Loucy (cell line): ENCODE measurements around the gene UBASH3A.

Experiments
- H2AFZ ChIP-seq: fragments of 200-600 bp; sonication (generic); 2 replicates; pipeline ENCODE4 v1.6.0; 2016; ENCODE audit warnings: antibody characterized with exemption, mild to moderate bottlenecking, low read length, moderate library complexity
- H3F3A ChIP-seq: fragments of 200-600 bp; 2 replicates; pipeline ENCODE4 v1.6.0; 2016; ENCODE audit warnings: antibody characterized with exemption, low read depth, mild to moderate bottlenecking
- H3K27me3 ChIP-seq: fragments of 200-600 bp; sonication (generic); 2 replicates; pipeline ENCODE4 v1.6.1; 2014; ENCODE audit warnings: low read length, mild to moderate bottlenecking; ENCODE audit not compliant: insufficient read depth, poor library complexity, severe bottlenecking
- H3K36me3 ChIP-seq: fragments of 200-600 bp; sonication (generic); 2 replicates; pipeline ENCODE4 v1.6.1; 2016; ENCODE audit warnings: low read length; ENCODE audit not compliant: insufficient read depth
- H3K4me1 ChIP-seq: fragments of 200-600 bp; sonication (generic); 2 replicates; pipeline ENCODE4 v1.5.1; 2014; ENCODE audit warnings: low read length, mild to moderate bottlenecking; ENCODE audit not compliant: insufficient read depth, poor library complexity, severe bottlenecking
- H3K4me2 ChIP-seq: fragments of 200-600 bp; sonication (generic); 2 replicates; pipeline ENCODE4 v1.6.0; 2014; ENCODE audit warnings: antibody characterized with exemption, low read length, low read depth, mild to moderate bottlenecking; ENCODE audit not compliant: poor library complexity, severe bottlenecking
- H3K4me3 ChIP-seq: fragments of 200-600 bp; sonication (generic); 2 replicates; pipeline ENCODE4 v1.5.1; 2014; ENCODE audit warnings: low read length, mild to moderate bottlenecking, mixed read lengths; ENCODE audit not compliant: poor library complexity, severe bottlenecking
- H3K79me2 ChIP-seq: fragments of 200-600 bp; sonication (generic); 2 replicates; pipeline ENCODE4 v1.6.1; 2014; ENCODE audit warnings: low read length; ENCODE audit not compliant: insufficient read depth
- H3K9ac ChIP-seq: fragments of 200-600 bp; sonication (generic); 2 replicates; pipeline ENCODE4 v1.6.0; 2014; ENCODE audit warnings: mild to moderate bottlenecking, low read depth, low read length, moderate library complexity; ENCODE audit not compliant: poor library complexity, severe bottlenecking
- H3K9me2 ChIP-seq: fragments of 200-600 bp; sonication (generic); replicated peaks from 2 replicates; pipeline ENCODE4 v1.6.1; 2016; ENCODE audit warnings: low read depth, low read length, mixed read lengths
- H3K9me3 ChIP-seq: fragments of 200-600 bp; sonication (generic); 2 replicates; pipeline ENCODE4 v1.6.1; 2014; ENCODE audit warnings: mild to moderate bottlenecking, antibody characterized with exemption, low read length, low read depth; ENCODE audit not compliant: insufficient read depth
- H4K20me1 ChIP-seq: fragments of 200-600 bp; sonication (generic); 2 replicates; pipeline ENCODE4 v1.6.0; 2014; ENCODE audit warnings: antibody characterized with exemption, low read length, mild to moderate bottlenecking; ENCODE audit not compliant: insufficient read depth, poor library complexity, severe bottlenecking
- EZH2phosphoT487 ChIP-seq: fragments of 200-600 bp; IDR thresholded peaks from 2 replicates; pipeline ENCODE4 v1.6.1; 2018; ENCODE audit warnings: antibody characterized with exemption, mild to moderate bottlenecking, moderate library complexity, borderline replicate concordance
- TF ChIP-seq, protein P1 (sequence below): fragments of 200-600 bp; sonication (generic); conservative IDR thresholded peaks from 2 replicates; pipeline ENCODE4 v1.5.1; 2014; ENCODE audit warnings: mild to moderate bottlenecking, antibody characterized with exemption, low read length

The UBASH3A gene

DNA sequence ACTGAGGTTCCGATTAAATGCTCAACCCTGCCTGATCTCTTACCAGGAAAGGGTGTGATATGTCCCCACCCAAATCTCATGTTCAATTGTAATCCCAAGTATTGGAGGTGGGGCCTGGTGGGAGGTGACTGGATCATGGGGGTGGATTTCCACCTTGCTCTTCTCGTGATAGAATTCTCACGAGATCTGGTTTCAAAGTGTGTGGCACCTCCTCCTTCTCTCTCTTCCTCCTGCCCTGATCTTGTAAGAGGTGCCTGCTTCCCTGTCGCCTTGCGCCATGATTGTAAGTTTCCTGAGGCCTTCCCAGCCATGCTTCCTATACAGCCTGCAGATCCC is 57.5 kb downstream of the UBASH3A start:
- H3K4me2 ChIP-seq, result peak overlapping the region; percentile 86
- no peaks in the 10 kb centered on the region for H4K20me1 ChIP-seq
- TF ChIP-seq, protein P1, sequence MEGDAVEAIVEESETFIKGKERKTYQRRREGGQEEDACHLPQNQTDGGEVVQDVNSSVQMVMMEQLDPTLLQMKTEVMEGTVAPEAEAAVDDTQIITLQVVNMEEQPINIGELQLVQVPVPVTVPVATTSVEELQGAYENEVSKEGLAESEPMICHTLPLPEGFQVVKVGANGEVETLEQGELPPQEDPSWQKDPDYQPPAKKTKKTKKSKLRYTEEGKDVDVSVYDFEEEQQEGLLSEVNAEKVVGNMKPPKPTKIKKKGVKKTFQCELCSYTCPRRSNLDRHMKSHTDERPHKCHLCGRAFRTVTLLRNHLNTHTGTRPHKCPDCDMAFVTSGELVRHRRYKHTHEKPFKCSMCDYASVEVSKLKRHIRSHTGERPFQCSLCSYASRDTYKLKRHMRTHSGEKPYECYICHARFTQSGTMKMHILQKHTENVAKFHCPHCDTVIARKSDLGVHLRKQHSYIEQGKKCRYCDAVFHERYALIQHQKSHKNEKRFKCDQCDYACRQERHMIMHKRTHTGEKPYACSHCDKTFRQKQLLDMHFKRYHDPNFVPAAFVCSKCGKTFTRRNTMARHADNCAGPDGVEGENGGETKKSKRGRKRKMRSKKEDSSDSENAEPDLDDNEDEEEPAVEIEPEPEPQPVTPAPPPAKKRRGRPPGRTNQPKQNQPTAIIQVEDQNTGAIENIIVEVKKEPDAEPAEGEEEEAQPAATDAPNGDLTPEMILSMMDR, result no peak
- TF ChIP-seq EZH2phosphoT487, result no peak
- no peaks in the 10 kb centered on the region for H3K9me2 ChIP-seq
- peaks cover 12% of the 10 kb centered on the region; the same call in 1 of the 2 replicates for H3F3A ChIP-seq
- H3K4me3 ChIP-seq, result peak overlapping the region; percentile 43
- no peaks in the 10 kb centered on the region; the same call in 1 of the 2 replicates for H3K9me3 ChIP-seq
- H3K27me3 ChIP-seq, result no peaks in the 10 kb centered on the region
- H3K9ac ChIP-seq, result peak overlapping the region; percentile 83
- no peaks in the 10 kb centered on the region for H3K79me2 ChIP-seq
- no peak overlapping the region for H2AFZ ChIP-seq
- peaks cover 85% of the 10 kb centered on the region for H3K4me1 ChIP-seq
- no peaks in the 10 kb centered on the region for H3K36me3 ChIP-seq

DNA sequence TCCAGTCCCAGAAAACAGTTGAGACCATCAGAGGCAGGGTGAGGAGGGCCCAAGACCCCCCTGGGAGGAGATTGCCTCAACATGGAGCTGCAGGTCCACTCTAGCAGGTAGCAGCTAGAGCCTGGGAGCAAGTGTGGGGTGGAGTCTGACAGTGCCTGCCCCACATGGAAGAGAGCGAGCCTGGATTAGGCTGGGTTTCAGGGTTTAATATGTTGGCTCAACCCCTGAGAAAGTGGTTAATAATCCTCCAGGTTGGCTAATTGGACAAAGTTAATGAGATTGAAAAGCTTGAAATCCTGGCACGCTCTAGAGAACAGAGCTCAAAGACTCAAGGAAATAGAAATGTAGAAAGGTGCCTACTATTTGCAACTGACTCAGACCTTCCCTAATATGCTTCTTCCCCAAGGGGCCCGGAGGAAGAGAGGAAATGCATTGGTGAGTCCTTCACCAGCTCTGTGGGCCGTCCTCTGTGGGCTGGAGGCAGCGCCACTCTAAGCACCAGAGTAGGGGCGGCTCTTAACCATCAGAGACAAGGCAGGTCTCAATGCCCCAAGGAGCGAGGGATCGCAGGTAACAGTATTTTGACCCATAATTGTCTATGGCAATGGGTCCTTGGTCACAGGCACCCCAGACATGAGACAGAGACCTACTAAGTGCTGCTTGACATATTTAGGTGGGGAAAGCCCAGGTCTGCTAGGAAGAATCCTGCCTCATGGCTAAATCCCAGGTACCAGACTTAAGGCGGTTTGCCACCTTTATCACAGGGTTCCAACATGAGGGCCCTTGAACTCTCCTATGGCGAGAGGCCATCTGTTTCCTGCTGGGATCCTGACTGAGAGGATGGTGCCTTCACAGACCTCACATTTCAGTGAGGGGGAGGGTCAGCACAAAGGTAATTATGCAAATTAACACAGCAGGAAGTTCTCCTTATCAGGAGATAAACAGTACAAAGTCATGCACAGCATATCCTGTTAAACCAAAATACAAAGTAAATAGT is 58.5 kb downstream of the UBASH3A start:
- peak overlapping the region; percentile 43 for H3K4me3 ChIP-seq
- H3K36me3 ChIP-seq, result no peaks in the 10 kb centered on the region
- H3K4me2 ChIP-seq, result peak overlapping the region; percentile 86
- no peaks in the 10 kb centered on the region; the same call in 1 of the 2 replicates for H3K9me3 ChIP-seq
- H3K27me3 ChIP-seq, result no peaks in the 10 kb centered on the region
- no peak overlapping the region for H2AFZ ChIP-seq
- peak overlapping the region; percentile 83 for H3K9ac ChIP-seq
- peaks cover 86% of the 10 kb centered on the region for H3K4me1 ChIP-seq
- TF ChIP-seq, protein P1, result no peak
- TF ChIP-seq EZH2phosphoT487, result no peak
- no peaks in the 10 kb centered on the region for H3K9me2 ChIP-seq
- H4K20me1 ChIP-seq, result no peaks in the 10 kb centered on the region
- H3K79me2 ChIP-seq, result no peaks in the 10 kb centered on the region
- peaks cover 12% of the 10 kb centered on the region; the same call in 1 of the 2 replicates for H3F3A ChIP-seq

DNA sequence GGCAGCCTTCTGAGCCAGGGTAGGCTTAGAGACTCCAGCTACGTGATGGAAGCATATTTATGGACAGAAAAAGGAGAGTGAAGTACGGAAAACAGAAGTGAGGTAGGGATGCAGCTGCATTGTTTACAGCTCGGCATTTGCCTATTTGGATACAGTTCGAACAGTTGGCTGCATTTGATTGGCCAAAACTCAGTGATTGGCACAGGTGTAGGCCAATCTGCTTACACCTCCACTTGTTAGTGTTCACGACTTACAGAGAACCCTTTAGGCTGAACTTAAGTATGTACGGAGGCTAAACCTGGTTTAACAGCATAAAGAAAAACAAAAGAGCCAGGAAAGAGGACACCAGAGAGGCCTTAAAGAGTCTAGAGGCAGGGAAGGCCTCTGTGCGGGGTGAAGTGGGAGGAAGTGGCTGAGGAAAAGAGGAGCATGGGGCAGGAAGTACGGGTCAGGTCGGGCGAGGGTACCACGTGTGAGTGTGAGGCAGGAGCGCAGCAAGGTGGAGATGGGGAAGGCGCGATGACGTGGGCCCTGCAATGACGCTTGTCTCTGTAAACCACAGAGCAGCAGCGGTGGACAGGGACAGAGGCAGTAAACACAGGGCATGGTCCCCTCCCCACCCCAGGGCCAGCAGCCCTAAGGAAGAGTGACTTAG is 60.3 kb downstream of the UBASH3A start:
- Histone ChIP-seq H3K4me1 (peaks cover 99% of the 10 kb centered on the region), H3K9me3 (no peaks in the 10 kb centered on the region), H3K36me3 (no peaks in the 10 kb centered on the region), H3F3A (peaks cover 12% of the 10 kb centered on the region; the same call in 1 of the 2 replicates), H3K9ac (peak overlapping the region; percentile 83), H3K9me2 (no peaks in the 10 kb centered on the region), H3K4me2 (peak overlapping the region; percentile 86), H3K4me3 (peak overlapping the region; percentile 68), H2AFZ (no peak overlapping the region), H3K27me3 (no peaks in the 10 kb centered on the region), H3K79me2 (no peaks in the 10 kb centered on the region), H4K20me1 (no peaks in the 10 kb centered on the region)
- TF ChIP-seq, protein P1, result no peak
